Hippocampal formation (tissue), 2 donors: Measurements from ENCODE around the gene PLA2R1.

Experiments
- DNase-seq, 2 donors: peaks; one replicate each; lab custom pipeline; 2025; lab: John Stamatoyannopoulos, UW

Gene PLA2R1

GRCh38 chr2:159895258-159896065 lies 167.0 kb downstream of the PLA2R1 start:
- DNase-seq = no peak

DNA sequence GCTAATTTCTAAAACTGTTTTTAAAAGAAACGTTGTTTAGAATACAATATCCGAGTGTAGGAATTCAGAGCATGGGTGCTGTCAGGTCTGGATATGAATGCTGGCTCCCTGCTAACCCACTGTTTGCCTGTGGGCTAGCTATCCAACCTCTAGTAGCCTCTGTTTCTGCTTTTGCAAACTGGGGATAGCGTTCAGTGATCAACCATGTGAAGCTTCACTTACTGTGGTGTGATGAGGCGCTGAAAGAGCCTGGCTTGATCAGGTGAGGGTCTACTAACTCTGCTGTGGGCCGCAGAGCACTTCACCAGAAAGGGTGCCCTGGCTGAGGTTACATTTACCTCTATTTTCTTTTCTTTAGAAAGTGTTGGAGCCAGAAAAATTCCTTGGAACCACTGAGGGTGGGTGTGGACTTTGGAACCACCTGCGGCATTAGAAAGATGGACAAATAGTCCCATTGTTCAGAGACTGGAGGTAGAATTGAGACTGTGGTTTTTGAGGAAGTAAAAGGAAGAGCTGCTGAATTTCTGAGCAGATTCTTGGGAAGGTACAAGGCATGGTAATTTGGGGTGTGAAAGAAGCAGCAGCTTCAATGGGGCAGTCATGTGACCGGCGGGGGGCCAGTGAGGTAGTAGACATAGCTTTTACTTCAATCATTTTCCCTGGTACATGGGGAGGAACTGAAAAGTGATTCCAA lies 168.1 kb downstream of the PLA2R1 start:
- no peak for DNase-seq

- DNase-seq = no peak
Observed at GRCh38 chr2:159892990-159893810, 169.2 kb downstream of the PLA2R1 start.

GRCh38 chr2:159891917-159892730 lies 170.3 kb downstream of the PLA2R1 start:
- DNase-seq = no peak

GRCh38 chr2:159891267-159891588 lies 171.2 kb downstream of the PLA2R1 start:
- DNase-seq = no peak

DNA sequence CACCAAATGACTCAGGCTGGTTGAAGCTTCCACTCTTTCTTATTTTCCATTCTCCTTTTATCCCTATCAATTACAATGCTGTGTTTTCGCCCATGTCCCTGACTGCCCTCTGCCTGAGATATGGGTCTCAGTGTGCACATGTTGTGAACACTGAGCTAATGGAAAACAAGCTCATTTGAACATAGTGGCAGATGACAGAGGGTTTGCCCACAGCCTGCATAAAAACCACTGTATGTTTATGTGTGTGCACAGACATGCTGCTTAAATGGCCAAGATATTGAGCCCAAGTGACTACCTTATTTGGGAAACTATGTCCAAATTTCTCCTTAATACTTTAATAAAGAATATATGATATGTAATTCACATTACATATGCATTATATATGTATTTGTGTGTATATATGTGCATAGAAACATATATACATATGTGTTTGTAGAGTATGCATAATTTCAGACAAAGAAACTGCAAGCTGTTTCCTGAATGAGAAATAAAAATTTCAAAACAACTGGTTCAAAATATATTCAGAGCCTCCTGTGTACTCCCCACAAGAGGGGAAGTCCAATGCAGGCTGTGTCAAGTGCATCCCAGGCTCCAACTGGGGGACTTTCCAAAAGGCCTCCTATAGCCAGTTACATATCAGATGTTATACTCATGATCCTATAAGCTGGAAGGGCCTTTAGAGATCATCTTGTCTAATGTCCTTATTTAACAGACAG lies 171.7 kb downstream of the PLA2R1 start:
- DNase-seq = no peak

DNA sequence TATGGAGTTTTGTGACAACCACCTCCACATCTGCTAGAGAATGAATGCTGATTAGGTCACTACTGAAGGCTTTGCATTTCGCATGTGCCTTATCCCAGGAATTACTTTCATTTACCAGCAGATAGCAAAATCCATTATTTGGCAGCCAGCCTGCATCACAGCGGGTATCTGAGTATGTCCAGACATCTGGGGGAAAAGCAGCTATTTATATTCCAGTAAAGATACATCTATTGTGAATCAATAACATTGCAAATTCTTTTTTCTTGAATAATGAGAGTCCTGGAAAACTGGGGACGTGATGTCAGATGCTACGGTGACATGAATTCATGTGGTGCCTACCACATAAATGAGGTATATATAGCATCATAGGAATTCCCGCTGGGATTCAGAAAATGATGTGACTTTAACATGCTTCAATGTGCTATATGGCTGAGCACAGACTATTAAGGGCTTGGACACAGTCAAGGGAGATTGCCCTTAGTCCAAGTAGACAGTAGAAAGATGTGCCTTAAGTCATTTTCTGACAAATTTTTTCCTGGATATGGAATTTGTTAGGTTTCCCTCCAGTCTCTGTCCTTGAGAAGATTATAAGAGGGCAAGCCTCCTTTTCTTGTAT lies 180.2 kb downstream of the PLA2R1 start:
- no peak for DNase-seq
